DND-41 (cell line): ENCODE results near the gene EXOC4.

ENCODE experiments used
- ATAC-seq: fragments of 200-7000 bp; cut with Tn5 transposase; 3 replicates; pipeline ENCODE4 v1.9.1; 2021; ENCODE audit warnings: low read depth; ENCODE audit not compliant: insufficient read depth
- DNase-seq: peaks from one replicate; pipeline ENCODE4 v3.0.0-alpha.2; 2020
- H2AFZ ChIP-seq: 2 replicates; pipeline ENCODE4 v1.6.0; 2012; ENCODE audit warnings: low read depth, low read length
- H3K27ac ChIP-seq: 2 replicates; pipeline ENCODE4 v1.5.1; 2012; ENCODE audit warnings: low read length, inconsistent platforms
- H3K27me3 ChIP-seq: fragments of 200-600 bp; sonication (generic); 2 replicates; pipeline ENCODE4 v1.6.0; 2012; ENCODE audit warnings: low read length, mild to moderate bottlenecking, inconsistent platforms; ENCODE audit not compliant: insufficient read depth, poor library complexity
- H3K36me3 ChIP-seq: 2 replicates; pipeline ENCODE4 v1.5.1; 2012; ENCODE audit warnings: low read length, inconsistent platforms; ENCODE audit not compliant: insufficient read depth
- H3K4me1 ChIP-seq: 2 replicates; pipeline ENCODE4 v1.5.1; 2012; ENCODE audit warnings: mild to moderate bottlenecking, low read length; ENCODE audit not compliant: insufficient read depth
- H3K4me2 ChIP-seq: 2 replicates; pipeline ENCODE4 v1.6.0; 2012; ENCODE audit warnings: mild to moderate bottlenecking, moderate library complexity, low read length, inconsistent platforms; ENCODE audit not compliant: insufficient read depth
- H3K4me3 ChIP-seq, 2 experiments: fragments of 200-600 bp in 1 of 2; shearing (Covaris generic) in 1 of 2; 2 replicates each; pipeline ENCODE4 v1.5.1; 2012 to 2016; ENCODE audit warnings: inconsistent platforms in 2 of 2, low read length in 2 of 2, mild to moderate bottlenecking in 2 of 2, low read depth in 1 of 2, moderate library complexity in 1 of 2
- H3K79me2 ChIP-seq: 2 replicates; pipeline ENCODE4 v1.6.0; 2012; ENCODE audit warnings: low read length, inconsistent platforms; ENCODE audit not compliant: insufficient read depth
- H3K9ac ChIP-seq: 2 replicates; pipeline ENCODE4 v1.6.0; 2012; ENCODE audit warnings: low read depth, mild to moderate bottlenecking, inconsistent platforms, low read length, moderate library complexity
- H3K9me3 ChIP-seq: 2 replicates; pipeline ENCODE4 v1.5.1; 2012; ENCODE audit warnings: low read length, moderate library complexity, mild to moderate bottlenecking, inconsistent platforms; ENCODE audit not compliant: insufficient read depth, severe bottlenecking
- H4K20me1 ChIP-seq: 2 replicates; pipeline ENCODE4 v1.6.0; 2012; ENCODE audit warnings: low read length; ENCODE audit not compliant: insufficient read depth
- EZH2 ChIP-seq: IDR thresholded peaks from 3 replicates; pipeline ENCODE4 v1.6.1; 2012; ENCODE audit warnings: borderline replicate concordance, low read depth, mild to moderate bottlenecking, moderate library complexity, low read length, inconsistent platforms; ENCODE audit not compliant: severe bottlenecking
- TF ChIP-seq, protein P1 (sequence below): IDR thresholded peaks from 2 replicates; pipeline ENCODE4 v1.5.1; 2012; ENCODE audit warnings: borderline replicate concordance, low read length, moderate library complexity, mild to moderate bottlenecking; ENCODE audit not compliant: poor library complexity, severe bottlenecking; ENCODE audit errors: extremely low read depth

EXOC4 gene

DNA sequence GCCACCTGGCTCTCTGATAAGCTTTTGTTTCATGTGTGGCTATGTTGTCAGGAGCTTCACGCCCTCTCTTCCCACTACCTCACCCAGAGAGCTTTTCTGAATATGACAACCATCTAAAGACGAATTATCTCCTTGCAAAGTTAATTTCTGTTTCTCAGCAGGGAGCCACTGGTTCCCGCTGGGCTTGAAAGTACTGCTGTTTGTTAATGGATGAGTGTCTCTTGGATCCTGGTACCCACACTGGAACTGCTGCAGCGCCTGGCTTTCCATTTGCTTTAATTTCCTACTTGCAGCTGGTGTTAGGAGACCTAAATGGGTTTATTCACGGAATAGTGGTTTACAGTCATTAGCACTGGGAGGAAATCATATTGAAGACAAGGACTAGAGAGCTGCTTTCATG lies 606.4 kb downstream of the EXOC4 start:
- ATAC-seq = no peak

GRCh38 chr7:133859871-133860450 lies 607.1 kb downstream of the EXOC4 start:
- Histone ChIP-seq H3K9ac (no peak overlapping the region), H2AFZ (no peak overlapping the region), H3K9me3 (peaks cover 4% of the 10 kb centered on the region), H4K20me1 (no peaks in the 10 kb centered on the region; the same call in 1 of the 2 replicates), H3K79me2 (no peaks in the 10 kb centered on the region), H3K27me3 (no peaks in the 10 kb centered on the region), H3K27ac (no peak overlapping the region), H3K36me3 (peaks cover 4% of the 10 kb centered on the region; the same call in 1 of the 2 replicates), H3K4me1 (no peaks in the 10 kb centered on the region), H3K4me3 (no peak overlapping the region), H3K4me2 (no peak overlapping the region)
- no peak for TF ChIP-seq EZH2
- TF ChIP-seq, protein P1, sequence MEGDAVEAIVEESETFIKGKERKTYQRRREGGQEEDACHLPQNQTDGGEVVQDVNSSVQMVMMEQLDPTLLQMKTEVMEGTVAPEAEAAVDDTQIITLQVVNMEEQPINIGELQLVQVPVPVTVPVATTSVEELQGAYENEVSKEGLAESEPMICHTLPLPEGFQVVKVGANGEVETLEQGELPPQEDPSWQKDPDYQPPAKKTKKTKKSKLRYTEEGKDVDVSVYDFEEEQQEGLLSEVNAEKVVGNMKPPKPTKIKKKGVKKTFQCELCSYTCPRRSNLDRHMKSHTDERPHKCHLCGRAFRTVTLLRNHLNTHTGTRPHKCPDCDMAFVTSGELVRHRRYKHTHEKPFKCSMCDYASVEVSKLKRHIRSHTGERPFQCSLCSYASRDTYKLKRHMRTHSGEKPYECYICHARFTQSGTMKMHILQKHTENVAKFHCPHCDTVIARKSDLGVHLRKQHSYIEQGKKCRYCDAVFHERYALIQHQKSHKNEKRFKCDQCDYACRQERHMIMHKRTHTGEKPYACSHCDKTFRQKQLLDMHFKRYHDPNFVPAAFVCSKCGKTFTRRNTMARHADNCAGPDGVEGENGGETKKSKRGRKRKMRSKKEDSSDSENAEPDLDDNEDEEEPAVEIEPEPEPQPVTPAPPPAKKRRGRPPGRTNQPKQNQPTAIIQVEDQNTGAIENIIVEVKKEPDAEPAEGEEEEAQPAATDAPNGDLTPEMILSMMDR = no peak
- ATAC-seq (no peak), DNase-seq (no peak)

More for the DNA sequence above, 606.4 kb downstream of the EXOC4 start:
- H2AFZ ChIP-seq = no peak overlapping the region
- peaks cover 4% of the 10 kb centered on the region for H3K9me3 ChIP-seq
- no peak for TF ChIP-seq EZH2
- TF ChIP-seq, protein P1 = no peak
- DNase-seq = no peak
- H3K9ac ChIP-seq = no peak overlapping the region
- H3K36me3 ChIP-seq = peaks cover 4% of the 10 kb centered on the region; the same call in 1 of the 2 replicates
- H3K27ac ChIP-seq = no peak overlapping the region
- no peak overlapping the region for H3K4me2 ChIP-seq
- H3K4me1 ChIP-seq = no peaks in the 10 kb centered on the region
- H3K27me3 ChIP-seq = no peaks in the 10 kb centered on the region
- no peaks in the 10 kb centered on the region for H3K79me2 ChIP-seq
- no peak overlapping the region for H3K4me3 ChIP-seq
- H4K20me1 ChIP-seq = no peaks in the 10 kb centered on the region; the same call in 1 of the 2 replicates

DNA sequence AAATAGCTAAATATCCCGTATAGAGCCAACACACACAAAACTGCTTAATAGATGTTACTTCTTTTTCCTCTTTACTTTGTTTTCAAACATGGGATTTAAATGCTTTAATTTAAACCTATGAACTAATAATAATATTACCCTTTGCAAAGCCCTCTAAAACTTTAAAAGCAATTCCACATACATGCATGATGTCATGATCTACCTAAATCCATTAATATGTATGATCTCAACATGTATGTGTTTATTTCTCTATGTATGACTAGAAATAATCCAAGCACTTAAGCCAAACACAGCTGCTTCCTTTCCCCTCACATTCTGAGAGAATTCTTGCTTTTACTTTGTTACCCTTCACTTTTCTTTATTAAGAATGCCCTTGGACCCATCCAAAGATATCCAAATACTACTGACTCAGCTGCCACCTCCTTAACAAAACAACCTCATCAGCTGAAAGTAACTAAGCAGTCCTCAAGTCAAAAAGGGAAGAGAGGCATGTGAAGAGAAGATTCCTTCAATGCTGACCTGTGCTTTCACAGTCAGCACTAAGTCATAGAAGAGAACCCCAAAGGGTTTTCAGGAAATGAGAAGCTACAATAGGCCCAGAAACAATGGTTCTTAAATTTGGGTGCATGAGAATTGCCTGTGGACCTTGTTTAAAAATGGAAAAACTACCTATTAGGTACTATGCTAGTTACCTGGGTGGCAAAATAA lies 607.9 kb downstream of the EXOC4 start:
- H3K79me2 ChIP-seq = no peaks in the 10 kb centered on the region
- H3K27ac ChIP-seq = no peak overlapping the region
- H3K36me3 ChIP-seq = peaks cover 4% of the 10 kb centered on the region; the same call in 1 of the 2 replicates
- no peak overlapping the region for H2AFZ ChIP-seq
- H3K4me2 ChIP-seq = no peak overlapping the region
- H3K4me3 ChIP-seq = no peak overlapping the region
- H3K4me1 ChIP-seq = no peaks in the 10 kb centered on the region
- no peaks in the 10 kb centered on the region for H3K27me3 ChIP-seq
- no peak for ATAC-seq
- no peak for DNase-seq
- TF ChIP-seq EZH2 = no peak
- TF ChIP-seq, protein P1 = no peak
- H4K20me1 ChIP-seq = no peaks in the 10 kb centered on the region; the same call in 1 of the 2 replicates
- H3K9me3 ChIP-seq = peaks cover 4% of the 10 kb centered on the region
- no peak overlapping the region for H3K9ac ChIP-seq
